HG02571 (cell line): Measurements from ENCODE around the gene DAPP1.

Source experiments
- ATAC-seq: cut with Tn5 transposase; IDR thresholded peaks from one replicate; pipeline ENCODE4 v1.9.1; 2021; ENCODE audit warnings: mild to moderate bottlenecking, moderate library complexity; ENCODE audit not compliant: unreplicated experiment

The DAPP1 gene

DNA sequence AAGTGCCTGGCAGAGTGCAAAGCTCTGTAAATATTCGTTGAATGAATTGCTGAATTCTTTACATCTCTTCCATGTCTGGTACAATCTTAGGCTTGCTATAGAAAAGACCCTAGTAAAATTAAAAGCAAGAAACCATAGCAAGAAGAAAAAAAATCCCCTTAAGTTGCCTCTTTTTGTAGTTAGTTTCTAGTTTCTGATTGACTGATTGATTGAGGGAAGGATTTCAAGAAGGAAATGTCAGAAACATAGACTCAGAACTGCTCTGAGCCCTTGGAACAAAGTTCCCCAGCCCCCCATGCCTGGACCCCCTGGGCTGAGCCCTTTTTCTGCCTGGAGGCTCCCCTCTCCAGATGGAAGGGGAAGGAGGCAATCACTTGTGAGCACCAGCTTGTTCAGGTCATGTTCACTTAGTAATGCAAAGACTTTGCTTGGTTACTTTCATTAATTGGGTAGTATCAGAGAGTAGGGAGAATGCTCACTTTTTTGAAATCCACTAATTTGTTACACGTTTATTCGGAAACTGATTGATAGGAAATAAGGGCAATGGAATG lies 35.6 kb downstream of the DAPP1 start:
- ATAC-seq: no peak

DNA sequence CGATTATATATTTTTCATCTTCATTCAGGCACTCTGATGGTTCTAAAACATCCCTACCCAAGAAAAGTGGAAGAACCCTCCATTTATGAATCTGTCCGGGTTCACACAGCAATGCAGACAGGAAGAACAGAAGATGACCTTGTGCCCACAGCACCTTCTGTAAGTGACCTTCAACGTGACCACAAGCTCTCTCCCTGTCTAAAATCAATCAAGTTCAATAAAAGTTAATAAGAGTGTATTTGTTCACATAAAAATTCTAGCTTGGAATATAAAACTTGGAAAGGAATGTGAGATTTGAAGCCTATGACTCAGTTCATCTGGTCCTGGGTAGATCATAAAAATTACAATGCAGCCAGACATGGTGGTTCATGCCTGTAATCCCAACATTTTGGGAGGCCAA lies 36.6 kb downstream of the DAPP1 start:
- ATAC-seq: no peak

- no peak for ATAC-seq
Measured at GRCh38 chr4:99853999-99854398, 37.4 kb downstream of the DAPP1 start.

GRCh38 chr4:99855678-99856077 lies 39.1 kb downstream of the DAPP1 start:
- ATAC-seq: peak; percentile 40

GRCh38 chr4:99856166-99856565 lies 39.5 kb downstream of the DAPP1 start:
- ATAC-seq: no peak

- ATAC-seq: no peak
Measured at GRCh38 chr4:99857307-99857706, 40.7 kb downstream of the DAPP1 start.

DNA sequence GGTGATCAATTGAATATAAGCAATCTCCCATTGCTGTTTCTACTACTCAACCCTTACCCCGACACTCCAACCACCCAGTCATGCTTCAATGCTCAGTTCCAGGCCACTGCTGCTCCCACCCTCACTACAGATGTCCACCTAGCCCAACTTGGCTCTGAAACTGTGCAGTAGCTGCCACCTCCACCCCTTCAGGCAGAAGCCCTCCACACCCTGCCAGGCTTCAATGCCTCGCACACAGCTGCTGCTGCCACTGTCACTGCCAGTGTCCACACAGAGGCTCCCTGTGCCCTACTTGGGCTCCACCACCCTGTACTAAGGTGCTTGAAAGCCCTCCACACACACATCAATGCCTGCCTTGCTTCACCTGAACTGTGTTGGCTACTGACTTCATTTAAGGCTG lies 43.0 kb downstream of the DAPP1 start:
- ATAC-seq: no peak

- no peak for ATAC-seq
Measured at GRCh38 chr4:99860521-99860920, 43.9 kb downstream of the DAPP1 start.

DNA sequence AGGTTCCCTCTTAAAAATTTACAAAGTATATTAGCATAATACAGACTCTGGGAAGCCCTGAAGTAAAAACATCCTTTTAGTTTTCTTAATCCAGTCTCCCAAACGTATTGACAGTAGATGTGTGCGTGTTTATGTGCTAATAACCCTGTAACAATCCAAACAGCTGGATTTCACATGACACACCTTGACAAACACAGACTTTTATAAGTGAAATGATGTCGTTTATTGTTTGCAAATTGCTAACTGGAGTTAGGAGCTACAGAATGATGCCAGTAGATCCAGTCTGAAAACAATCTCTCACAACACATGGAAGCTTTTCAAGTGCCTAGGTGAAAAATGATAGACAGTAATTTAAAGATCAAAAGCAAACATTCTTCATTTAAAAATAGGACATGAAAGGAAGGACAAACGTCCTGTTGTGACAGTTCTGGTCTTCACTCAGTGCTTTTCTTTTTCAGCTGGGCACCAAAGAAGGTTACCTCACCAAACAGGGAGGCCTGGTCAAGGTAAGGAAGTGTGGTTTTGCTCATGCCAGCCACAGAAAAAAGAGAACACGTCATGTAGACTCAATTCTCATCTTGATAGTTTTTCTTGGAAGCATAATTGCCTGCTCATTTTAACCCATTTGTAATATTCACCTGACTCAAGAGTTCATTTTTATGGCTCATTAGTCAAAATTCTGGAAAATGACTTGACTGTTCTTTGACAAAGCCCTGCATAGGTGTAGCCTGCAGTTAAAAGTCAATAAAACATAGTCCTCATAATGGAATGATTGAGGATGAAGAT lies 44.7 kb downstream of the DAPP1 start:
- no peak for ATAC-seq

- ATAC-seq: no peak
Measured at GRCh38 chr4:99863804-99864203, 47.2 kb downstream of the DAPP1 start.

- no peak for ATAC-seq
Measured at GRCh38 chr4:99868126-99868596, 51.5 kb downstream of the DAPP1 start.

DNA sequence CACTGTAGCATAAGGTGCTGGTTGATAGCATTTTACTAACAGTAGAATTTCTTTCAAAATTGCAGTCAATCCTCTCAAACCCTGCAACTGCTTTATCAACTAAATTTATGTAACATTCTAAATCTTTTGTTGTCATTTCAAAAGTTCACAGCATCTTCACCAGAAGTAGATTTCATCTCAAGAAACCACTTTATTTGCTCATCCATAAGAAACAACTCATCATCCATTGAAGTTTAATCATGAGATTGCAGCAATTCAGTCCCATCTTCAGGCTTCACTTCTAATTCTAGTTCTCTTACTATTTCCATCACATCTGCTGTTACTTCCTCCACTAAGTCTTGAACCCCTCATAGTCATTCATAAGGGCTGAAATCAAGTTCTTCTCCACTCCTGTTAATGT lies 55.9 kb downstream of the DAPP1 start:
- no peak for ATAC-seq

GRCh38 chr4:99875071-99875470 lies 58.4 kb downstream of the DAPP1 start:
- ATAC-seq: no peak

- ATAC-seq: no peak
Measured at GRCh38 chr4:99876946-99877345, 60.3 kb downstream of the DAPP1 start.

DNA sequence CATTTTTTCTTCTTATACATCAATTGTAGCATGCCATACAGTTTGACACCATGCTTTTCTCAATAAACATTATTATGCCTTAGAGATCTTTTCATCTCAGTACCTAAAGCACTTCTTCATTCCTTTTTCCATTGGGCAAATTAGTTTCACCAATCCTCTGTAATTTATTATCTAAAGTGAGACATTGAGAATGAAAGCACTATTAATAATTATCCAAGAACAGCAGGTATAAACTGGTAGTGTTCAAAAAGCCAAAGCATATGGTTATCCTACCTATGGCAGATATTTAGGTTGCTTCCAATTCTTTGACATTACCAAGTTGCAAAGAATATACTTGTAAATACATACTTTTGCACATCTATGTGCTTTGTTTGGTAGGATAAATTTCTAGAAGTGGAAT lies 62.0 kb downstream of the DAPP1 start:
- ATAC-seq: no peak

- no peak for ATAC-seq
Measured at GRCh38 chr4:99879458-99879857, 62.8 kb downstream of the DAPP1 start.

DNA sequence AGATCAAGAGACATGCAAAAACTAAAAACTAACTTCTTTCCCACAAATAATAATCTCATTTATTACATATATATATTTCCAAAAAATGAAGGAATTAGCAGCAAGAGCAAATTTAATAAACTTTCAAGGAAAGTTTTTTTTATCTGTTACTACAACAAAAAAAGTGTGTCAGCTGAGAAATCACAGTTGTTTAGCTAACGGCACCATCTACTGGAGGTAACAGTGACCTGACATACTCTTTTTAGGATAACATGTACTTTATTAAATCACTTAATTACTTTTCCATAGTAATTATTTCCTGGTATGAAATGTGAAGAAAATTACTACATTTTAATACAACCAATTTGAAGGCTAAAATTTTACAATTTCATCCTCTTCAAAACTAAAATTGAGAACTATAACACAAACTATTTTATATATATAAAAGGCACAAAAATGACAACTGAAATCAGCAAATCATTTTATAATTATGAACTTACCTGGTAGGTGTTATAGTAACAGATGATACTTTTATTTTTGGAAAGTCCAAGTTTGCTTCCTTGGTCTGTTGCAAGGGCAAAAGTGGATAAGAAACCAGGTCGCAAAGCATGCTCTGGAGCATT lies 68.5 kb downstream of the DAPP1 start:
- ATAC-seq: no peak

DNA sequence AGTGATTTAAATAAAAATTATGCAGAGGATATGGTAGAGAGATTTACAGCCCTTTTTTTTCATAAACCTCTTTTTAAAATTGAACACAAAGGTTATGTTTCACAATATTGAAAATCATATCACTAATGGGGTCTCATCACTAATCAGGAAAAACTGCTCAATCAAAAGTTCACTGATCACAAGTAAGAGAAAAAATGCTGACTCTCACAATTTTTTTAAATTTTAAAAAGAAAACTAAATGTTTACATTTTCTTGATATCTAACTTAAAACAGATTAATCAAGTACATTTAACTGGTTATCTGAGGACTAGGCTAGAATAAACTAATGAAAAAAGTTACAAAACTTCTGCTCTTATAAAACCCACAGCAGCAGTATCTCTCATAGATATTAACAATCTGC lies 69.1 kb downstream of the DAPP1 start:
- ATAC-seq: no peak

DNA sequence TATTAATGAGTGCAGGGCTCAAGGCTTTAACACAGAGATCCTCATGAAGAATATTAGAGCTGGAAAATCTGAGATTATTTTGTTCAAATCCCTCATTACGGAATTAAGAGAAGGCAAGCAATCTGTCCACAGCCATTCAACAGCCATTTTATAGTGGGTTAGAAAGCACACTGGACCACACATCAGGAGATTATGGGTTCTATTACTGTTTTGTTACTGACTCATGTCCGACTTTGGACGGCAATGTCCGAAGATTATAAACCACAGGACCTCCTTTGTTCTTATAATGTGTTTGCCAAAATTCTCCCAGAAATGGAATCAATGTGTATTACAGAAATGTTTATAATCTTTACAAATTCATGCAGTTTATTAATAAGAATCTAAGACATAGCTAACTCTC lies 69.5 kb downstream of the DAPP1 start:
- no peak for ATAC-seq

DNA sequence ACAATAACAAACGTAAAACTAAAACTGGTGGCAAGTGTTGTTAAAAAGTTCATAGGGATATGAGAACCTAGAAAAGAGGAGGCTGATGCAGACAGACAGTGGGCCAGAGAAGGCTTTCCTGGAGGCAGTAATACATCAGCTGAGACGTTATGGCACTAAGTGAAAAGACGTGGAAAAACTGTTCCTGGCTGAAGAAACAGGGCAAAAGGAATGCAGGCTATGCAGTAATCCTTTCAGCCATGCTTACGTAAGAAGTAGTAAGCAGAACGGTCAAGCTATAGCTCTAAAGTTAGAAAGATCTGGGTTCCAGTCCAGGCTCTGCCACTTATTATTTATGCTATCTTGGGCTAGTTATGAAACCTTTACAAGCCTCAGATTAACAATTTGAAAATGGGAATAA lies 71.2 kb downstream of the DAPP1 start:
- no peak for ATAC-seq

- no peak for ATAC-seq
Measured at GRCh38 chr4:99891351-99891750, 74.7 kb downstream of the DAPP1 start.

- ATAC-seq: no peak
Measured at GRCh38 chr4:99893029-99893428, 76.4 kb downstream of the DAPP1 start.
